HT1080 (cell line): ENCODE data around the gene SYT8. TPM values are rescaled to one million over a fixed set of nuclear protein-coding genes. Genes with fewer than 3 reads are reported as not detected.

Experiments
- DNase-seq: peaks from one replicate; pipeline ENCODE4 v3.0.0-alpha.2; 2015; ENCODE audit warnings: low read depth
- total RNA-seq: library from RNA; depleted of rRNA; stranded (reverse); fragments of >200 nt; shearing (Covaris generic); gene quantifications from 2 replicates; pipeline ENCODE4 v1.2.3, GENCODE V29; 2014

SYT8 gene
- total RNA-seq, 1 experiment from 2014 or later = not detected

GRCh38 chr11:1831338-1832210 lies 3.2 kb upstream of the SYT8 start:
- DNase-seq = no peak

GRCh38 chr11:1832211-1832919 lies 2.4 kb upstream of the SYT8 start:
- DNase-seq = no peak

GRCh38 chr11:1832920-1833295 lies 1.9 kb upstream of the SYT8 start:
- no peak for DNase-seq

GRCh38 chr11:1834062-1834610 lies 654 bp upstream of the SYT8 start:
- DNase-seq = no peak

DNA sequence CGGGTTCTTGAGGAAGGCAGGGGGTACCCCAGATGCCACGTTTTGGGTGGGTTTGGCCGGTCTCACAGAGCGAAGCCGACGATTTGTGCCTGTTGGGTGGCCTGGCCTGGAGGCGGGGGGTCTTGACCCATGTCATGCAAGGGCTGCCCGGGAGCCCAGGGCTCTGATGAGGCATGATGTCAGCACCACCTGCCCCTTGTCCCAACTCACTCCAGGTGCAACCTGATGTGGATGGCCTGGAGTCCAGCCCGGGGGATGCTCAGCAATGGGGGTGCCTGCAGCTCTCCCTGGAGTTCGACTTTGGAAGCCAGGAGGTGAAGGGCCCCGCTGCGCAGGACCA lies 851 bp downstream of the SYT8 start:
- DNase-seq = no peak

DNA sequence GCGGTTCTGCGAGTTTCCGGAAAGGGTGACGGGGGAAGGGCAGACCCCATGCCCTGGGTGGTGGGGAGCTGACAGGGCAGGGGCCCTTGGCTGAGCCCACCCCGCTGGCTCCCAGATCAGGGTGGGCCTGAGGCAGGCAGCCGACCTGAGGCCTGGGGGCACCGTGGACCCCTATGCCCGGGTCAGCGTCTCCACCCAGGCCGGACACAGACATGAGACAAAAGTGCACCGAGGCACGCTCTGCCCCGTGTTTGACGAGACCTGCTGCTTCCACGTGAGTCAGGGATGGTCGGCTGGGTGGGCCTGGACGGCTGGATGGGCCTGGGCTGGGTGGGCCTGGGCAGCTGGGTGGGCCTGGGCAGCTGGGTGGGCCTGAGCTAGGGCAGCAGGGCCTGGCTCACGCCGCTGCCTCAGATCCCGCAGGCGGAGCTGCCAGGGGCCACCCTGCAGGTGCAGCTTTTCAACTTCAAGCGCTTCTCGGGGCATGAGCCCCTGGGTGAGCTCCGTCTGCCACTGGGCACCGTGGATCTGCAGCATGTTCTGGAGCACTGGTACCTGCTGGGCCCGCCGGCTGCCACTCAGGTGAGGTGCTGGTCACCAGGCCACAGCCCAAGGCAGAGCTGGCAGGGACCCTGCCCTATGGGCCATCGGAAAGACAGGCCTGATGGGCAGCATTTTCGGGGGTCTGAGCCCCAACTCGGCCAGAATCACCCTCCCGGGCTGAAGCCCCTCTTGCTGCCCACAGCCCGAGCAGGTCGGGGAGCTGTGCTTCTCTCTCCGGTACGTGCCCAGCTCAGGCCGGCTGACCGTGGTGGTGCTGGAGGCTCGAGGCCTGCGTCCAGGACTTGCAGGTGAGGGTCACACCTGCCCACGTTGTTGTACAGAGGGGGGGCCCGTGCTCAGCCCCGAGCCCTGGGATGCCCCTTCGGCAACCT lies 1.5 kb downstream of the SYT8 start:
- no peak for DNase-seq

DNA sequence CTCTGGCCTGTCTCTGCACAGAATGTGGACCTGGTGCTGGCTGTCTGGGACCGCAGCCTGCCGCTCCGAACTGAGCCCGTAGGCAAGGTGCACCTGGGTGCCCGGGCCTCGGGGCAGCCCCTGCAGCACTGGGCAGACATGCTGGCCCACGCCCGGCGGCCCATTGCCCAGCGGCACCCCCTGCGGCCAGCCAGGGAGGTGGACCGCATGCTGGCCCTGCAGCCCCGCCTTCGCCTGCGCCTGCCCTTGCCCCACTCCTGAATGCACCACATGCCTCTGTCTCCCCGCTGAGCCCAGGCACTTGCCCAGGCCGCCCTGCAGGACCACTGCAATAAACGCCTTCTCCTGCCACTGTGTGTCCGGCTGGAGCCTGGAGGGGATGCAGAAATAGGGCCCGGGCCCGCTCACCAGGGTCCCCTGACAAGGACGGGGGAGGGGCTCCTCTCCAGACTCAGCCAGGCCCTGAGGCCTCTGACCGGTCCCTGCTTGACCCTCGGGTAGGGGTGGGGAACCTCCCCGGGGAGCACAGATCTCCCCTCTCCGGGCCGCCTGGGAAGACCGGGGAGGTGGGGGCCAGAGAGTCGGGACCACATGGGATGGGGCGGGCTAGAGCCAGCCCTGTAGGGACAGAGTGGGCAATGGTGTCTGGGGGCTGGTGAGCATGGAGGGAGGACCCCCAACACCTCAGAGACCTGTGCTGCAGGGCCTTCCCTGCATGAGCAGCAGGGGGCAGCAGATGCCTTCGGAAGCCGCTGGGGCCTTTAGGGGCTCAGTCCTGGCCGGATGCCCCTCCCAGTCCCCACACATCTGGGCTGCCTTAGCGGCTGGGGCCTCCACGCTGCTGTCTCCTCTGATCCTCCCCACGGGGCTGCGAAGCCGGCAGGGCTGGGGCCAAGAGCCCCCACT lies 2.6 kb downstream of the SYT8 start:
- DNase-seq = peak; percentile 27

- DNase-seq = no peak
Measured at GRCh38 chr11:1838077-1838425, 3.3 kb downstream of the SYT8 start.

DNA sequence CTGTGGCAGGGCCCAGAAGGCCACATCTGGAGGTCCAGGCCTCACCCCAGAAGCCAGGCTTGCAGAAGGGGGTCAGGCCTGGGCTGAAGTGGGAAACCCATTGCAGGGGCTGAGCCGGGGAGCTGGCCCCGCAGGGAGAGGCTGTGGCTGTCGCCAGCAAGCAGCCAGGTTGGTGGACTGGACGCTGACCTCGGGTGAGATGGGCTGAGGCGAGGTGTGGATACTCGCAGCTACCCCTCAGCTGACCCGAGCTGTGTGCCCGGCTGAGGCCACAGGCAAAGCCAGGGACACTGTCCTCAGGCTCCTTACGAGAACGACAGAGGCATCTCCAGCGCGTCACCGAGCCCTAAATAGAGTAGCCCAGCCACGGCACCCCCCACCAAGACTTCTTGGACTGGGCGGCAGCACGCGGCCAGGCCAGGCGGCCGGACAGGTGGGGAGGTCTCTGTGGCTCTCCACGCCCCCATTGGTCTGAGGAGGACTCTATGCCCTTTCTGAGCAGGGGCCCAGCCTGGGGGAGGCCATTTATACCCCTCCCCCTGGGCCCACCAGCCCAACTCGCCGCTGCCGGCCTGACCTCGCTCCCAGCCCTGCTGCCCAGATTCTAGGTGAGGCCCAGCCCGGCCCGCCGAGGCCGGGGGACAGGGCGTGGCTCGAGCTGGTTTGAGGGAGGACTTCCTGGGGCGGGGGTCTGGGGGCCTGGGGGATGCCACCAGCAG lies 3.8 kb downstream of the SYT8 start, which contains the start of gene TNNI2:
TSS of gene TNNI2 (plus strand) at position 556 of the 719 bp plus-strand sequence. CDS start 716 bp downstream, outside the sequence.
- no peak for DNase-seq

GRCh38 chr11:1839204-1839923 lies 4.6 kb downstream of the SYT8 start:
- no peak for DNase-seq

GRCh38 chr11:1839924-1840779 lies 5.4 kb downstream of the SYT8 start:
- no peak for DNase-seq

DNA sequence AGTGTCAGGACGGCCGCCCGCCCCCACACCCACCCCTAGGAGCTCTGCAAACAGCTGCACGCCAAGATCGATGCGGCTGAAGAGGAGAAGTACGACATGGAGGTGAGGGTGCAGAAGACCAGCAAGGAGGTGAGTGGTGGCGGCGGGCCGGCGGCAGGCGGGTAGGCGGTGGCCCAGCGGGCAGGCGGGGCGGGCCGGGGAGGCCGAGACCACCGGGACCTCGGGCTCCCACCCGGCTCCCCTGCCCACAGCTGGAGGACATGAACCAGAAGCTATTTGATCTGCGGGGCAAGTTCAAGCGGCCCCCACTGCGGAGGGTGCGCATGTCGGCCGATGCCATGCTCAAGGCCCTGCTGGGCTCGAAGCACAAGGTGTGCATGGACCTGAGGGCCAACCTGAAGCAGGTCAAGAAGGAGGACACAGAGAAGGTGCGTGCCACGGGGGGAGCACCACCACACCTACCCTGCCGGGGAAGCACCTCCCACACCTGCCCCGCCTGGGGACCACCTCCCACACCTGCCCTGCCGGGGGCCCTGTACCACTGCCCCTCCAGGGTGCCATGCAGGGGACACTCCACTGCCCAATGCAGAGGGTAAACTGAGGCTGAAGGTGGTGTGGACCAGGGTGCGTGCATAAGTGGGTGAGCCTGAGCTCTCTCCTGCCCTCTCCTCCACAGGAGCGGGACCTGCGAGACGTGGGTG lies 6.1 kb downstream of the SYT8 start:
- DNase-seq = no peak

- DNase-seq = no peak
Measured at GRCh38 chr11:1841511-1842148, 6.8 kb downstream of the SYT8 start.

GRCh38 chr11:1842149-1843097 lies 7.6 kb downstream of the SYT8 start:
- DNase-seq = no peak

DNA sequence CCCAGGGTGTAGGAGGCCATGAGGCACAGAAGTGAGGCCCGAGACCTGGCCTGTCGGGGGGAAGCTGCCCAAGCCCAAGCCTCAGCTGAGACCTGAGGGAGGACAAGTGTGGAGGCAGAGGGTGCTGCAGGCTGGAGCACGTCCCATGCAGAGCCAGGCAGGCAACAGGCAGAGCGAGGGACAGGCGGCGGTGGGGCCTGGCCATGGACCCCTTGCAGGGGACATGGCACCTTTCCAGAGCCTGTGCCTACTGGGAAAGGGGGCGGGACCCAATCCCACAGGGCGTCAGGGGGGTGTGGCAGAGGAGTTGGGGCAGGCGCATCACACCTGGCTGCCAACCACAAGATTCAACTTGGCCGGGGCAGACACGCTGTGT lies 8.3 kb downstream of the SYT8 start:
- no peak for DNase-seq

DNA sequence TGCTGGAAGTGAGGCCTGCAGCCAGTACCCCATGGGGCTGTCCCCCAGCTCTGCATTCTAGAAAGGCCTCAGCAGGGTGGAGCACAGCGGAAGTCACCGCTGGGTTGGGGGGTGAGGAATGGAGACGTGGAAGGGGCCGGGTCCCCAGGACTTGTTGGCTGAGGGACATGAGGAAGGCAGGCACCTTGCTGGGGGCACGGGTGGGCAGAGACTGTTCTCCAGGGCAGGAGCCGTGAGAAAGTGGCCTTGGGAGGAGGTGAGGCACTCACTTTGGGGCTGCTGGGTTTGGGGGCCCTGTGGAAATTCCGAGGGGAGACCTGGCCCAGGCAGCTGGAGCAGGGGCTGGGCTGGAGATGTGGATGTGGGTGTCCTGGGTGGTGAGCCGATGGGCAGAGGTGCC lies 9.0 kb downstream of the SYT8 start:
- no peak for DNase-seq
